Measurements from ENCODE around the gene ZNF549. TPM values are rescaled to one million over a fixed set of nuclear protein-coding genes. Genes with fewer than 3 reads are reported as not detected.

Gene ZNF549
- total and polyA plus RNA-seq, 2 of the 13 experiments (the other 11 are each of a cell fraction or from before 2014, with no cell fraction given) = 2.8 to 6.4 TPM

DNA sequence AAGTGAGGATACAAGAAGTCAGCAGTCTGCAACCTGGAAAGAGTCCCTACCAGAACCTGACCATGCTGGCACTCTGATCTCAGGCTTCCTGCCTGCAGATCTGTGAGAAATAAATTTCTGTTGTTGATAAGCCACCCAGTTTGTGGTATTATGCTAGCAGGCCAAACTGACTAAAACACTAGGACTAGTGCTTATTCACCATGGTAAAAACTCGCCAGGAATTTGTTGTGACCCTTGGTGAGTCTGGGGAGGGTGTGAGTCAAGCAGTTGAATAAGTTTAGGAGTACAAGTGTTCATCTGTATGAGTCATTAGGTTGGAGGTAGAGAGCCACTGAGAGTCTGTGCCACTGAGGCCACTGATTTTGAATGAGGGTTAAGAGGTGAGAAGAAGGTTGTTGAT, 60.4 kb downstream of the ZNF549 start:
- Histone ChIP-seq H2AFZ (ENCODE audit: low read length) (no peak overlapping the region), H3K27me3 (ENCODE audit: control insufficient read depth in 1 of 2, insufficient read depth in 2 of 2, low read length in 2 of 2) (no peaks in the 10 kb centered on the region), H4K20me1 (ENCODE audit: insufficient read depth, low read length) (no peaks in the 10 kb centered on the region), H3K9me3 (ENCODE audit: low read length) (no peaks in the 10 kb centered on the region), H3K4me1 (ENCODE audit: insufficient read depth, low read length) (peaks cover 8% of the 10 kb centered on the region; the same call in 1 of the 2 replicates), H3K4me2 (ENCODE audit: low read depth, low read length) (no peak overlapping the region), H3K79me2 (ENCODE audit: insufficient read depth, low read length) (no peaks in the 10 kb centered on the region), H3K36me3 (replicated peaks in 1 of 2; ENCODE audit: control insufficient read depth in 1 of 2, insufficient read depth in 2 of 2, low read length in 2 of 2) (peaks cover 1 to 23% of the 10 kb centered on the region in 2 experiments; a peak in 2 of 5 replicates), H3K27ac (ENCODE audit: extremely low read length, insufficient read depth, low read length) (no peak overlapping the region), H3K9ac (ENCODE audit: insufficient read depth, low read depth, low read length) (no peak overlapping the region), H3K4me3 (replicated peaks in 1 of 3; ENCODE audit: insufficient read depth in 1 of 3, low read depth in 2 of 3, low read length in 3 of 3) (no peak overlapping the region)
- FAIRE-seq (no peak), DNase-seq (ENCODE audit: low spot score) (no peak), ATAC-seq (no peak)
- intact Hi-C loops (cut with micrococcal nuclease; ENCODE audit: unreplicated experiment) = no loop called here
- WGBS (ENCODE audit: low lambda C conversion rate) = 36% methylated on average over 1 of the region's 1 CpG
- TF ChIP-seq MXI1 (IDR thresholded peaks at IDR 0.05; ENCODE audit: borderline replicate concordance, low read depth, low read length) (no peak), SP4 (CRISPR knock-in tag; IDR thresholded peaks at IDR 0.05) (no peak), ZNF263 (CRISPR knock-in tag; IDR thresholded peaks at IDR 0.05) (no peak), ISX (CRISPR knock-in tag; conservative IDR thresholded peaks at IDR 0.05) (no peak), RBM22 (optimal IDR thresholded peaks at IDR 0.05; ENCODE audit: low read length) (no peak), ATF1 (CRISPR knock-in tag; IDR thresholded peaks at IDR 0.05) (no peak), ZNF629 (CRISPR knock-in tag; conservative IDR thresholded peaks at IDR 0.05) (no peak), POLR2A (IDR thresholded peaks at IDR 0.05; ENCODE audit: insufficient read depth in 1 of 2, low read depth in 2 of 2, low read length in 2 of 2) (no peak), ZNF713 (CRISPR knock-in tag; IDR thresholded peaks at IDR 0.05) (no peak), FOXA3 (CRISPR knock-in tag; IDR thresholded peaks at IDR 0.05) (no peak), NBN (conservative IDR thresholded peaks at IDR 0.05) (no peak), SYNCRIP (IDR thresholded peaks at IDR 0.05; ENCODE audit: insufficient read depth, low read depth, low read length) (no peak), ZNF780A (CRISPR knock-in tag; IDR thresholded peaks at IDR 0.05) (no peak), FOXK1 (CRISPR knock-in tag; IDR thresholded peaks at IDR 0.05; ENCODE audit: borderline replicate concordance, low read depth) (no peak), ZNF788 (CRISPR knock-in tag; IDR thresholded peaks at IDR 0.05; ENCODE audit: borderline replicate concordance) (no peak)
- TF ChIP-seq, protein P1, sequence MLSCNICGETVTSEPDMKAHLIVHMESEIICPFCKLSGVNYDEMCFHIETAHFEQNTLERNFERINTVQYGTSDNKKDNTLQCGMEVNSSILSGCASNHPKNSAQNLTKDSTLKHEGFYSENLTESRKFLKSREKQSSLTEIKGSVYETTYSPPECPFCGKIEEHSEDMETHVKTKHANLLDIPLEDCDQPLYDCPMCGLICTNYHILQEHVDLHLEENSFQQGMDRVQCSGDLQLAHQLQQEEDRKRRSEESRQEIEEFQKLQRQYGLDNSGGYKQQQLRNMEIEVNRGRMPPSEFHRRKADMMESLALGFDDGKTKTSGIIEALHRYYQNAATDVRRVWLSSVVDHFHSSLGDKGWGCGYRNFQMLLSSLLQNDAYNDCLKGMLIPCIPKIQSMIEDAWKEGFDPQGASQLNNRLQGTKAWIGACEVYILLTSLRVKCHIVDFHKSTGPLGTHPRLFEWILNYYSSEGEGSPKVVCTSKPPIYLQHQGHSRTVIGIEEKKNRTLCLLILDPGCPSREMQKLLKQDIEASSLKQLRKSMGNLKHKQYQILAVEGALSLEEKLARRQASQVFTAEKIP (CRISPR knock-in tag; IDR thresholded peaks at IDR 0.05; ENCODE audit: borderline replicate concordance) = no peak
- TF ChIP-seq, protein P2, sequence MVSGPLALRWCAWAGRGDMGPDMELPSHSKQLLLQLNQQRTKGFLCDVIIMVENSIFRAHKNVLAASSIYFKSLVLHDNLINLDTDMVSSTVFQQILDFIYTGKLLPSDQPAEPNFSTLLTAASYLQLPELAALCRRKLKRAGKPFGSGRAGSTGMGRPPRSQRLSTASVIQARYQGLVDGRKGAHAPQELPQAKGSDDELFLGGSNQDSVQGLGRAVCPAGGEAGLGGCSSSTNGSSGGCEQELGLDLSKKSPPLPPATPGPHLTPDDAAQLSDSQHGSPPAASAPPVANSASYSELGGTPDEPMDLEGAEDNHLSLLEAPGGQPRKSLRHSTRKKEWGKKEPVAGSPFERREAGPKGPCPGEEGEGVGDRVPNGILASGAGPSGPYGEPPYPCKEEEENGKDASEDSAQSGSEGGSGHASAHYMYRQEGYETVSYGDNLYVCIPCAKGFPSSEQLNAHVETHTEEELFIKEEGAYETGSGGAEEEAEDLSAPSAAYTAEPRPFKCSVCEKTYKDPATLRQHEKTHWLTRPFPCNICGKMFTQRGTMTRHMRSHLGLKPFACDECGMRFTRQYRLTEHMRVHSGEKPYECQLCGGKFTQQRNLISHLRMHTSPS (CRISPR knock-in tag; IDR thresholded peaks at IDR 0.05; ENCODE audit: low read depth) = no peak
- no TSS peak for BruUV-seq (replicated peaks)
- POLR2A ChIA-PET = no interaction called here
- CTCF ChIA-PET (ENCODE audit: low intra/inter-chr PET ratio, low total read pairs) = no interaction called here
- in situ Hi-C loops (cut with HindIII; ENCODE audit: extremely low pct_ligation_motif_present, low pct_unique_long_range_greater_than_20kb) = no loop called here

Measured in HepG2 (cell line).